ENCODE results near the gene NDUFA11.

- TF ChIP-seq CTCF (conservative IDR thresholded peaks at IDR 0.05; ENCODE audit: low read length) = no peak
- no peak for TF ChIP-seq EZH2phosphoT487 (IDR thresholded peaks at IDR 0.05; ENCODE audit: borderline replicate concordance)
Observed at GRCh38 chr19:5943045-5943444, 39.5 kb upstream of the NDUFA11 start.

Measured in Loucy (cell line).